Endothelial cell of coronary artery (primary cell): ENCODE results near the gene CYP17A1. TPM values are rescaled to one million over a fixed set of nuclear protein-coding genes. Genes with fewer than 3 reads are reported as not detected.

Source experiments
- total RNA-seq: library from RNA; depleted of rRNA; stranded (reverse); fragments of >200 nt; gene quantifications from 2 replicates; pipeline ENCODE4 v1.2.3, GENCODE V29; 2014

CYP17A1 gene
- total RNA-seq: not detected in 2 replicates

GRCh38 chr10:102837230-102837721, at the start of gene CYP17A1:
Gene CYP17A1 (minus strand): TSS chr10:102837413. CDS start chr10:102837361, 52 bp downstream.

DNA sequence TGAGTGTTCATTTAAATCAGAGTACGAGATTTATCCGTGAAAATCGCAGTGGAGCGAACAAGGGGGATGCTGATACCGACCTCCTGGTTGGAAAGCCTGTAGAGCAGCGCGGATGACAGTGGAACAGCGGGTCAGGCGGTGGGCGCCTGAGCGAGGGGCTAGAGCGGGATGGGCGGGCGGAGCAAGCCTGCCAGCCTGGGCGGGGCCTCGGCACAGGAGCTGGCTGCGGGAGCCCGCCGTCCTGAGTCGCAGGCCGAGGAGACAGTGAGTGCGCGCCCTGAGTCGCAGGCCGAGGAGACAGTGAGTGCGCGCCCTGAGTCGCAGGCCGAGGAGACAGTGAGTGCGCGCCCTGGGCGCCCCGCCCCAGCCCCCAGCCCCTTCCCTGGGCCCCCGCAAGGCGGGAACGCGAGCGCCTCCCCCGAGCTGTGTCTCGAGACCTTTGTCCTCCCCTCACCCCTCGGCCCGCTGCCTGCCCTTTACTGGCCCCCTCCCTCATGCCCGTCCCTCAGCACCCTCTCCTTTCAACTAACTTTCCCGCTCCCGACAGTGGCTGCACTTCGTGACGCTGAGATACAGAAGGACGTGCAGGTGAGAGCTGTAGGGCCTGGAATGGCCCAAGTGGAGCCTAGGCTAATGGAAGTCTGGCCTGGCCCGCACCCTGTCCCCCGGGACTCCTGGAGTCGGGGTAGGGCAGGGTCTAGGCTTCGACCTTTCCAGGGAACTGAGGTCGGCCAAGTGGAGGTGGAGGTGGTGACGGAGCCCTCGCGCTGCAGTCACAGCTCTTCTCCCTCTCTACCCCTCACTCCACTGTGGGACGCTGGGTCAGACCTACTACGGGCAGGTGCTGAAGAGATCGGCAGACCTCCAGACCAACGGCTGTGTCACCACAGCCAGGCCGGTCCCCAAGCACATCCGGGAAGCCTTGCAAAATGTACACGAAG, 32.3 kb upstream of the CYP17A1 start, which contains the start of gene AS3MT:
TSS of gene AS3MT (plus strand) at position 213 of the 941 bp plus-strand sequence. CDS start at position 336, 123 bp downstream.

Other genes starting within 250 kb of the CYP17A1 start
- 61.3 and 82.2 TPM in 2 replicates for gene TRIM8, start 192.9 kb downstream of the CYP17A1 start, total RNA-seq
- gene ARL3, start 123.0 kb downstream of the CYP17A1 start, total RNA-seq: 6.1 and 6.6 TPM in 2 replicates
- gene SFXN2, start 122.8 kb downstream of the CYP17A1 start, total RNA-seq: 2.7 and 6.4 TPM in 2 replicates
- 39.2 and 43.9 TPM in 2 replicates for gene WBP1L, start 93.5 kb downstream of the CYP17A1 start, total RNA-seq
- 13.1 and 13.9 TPM in 2 replicates for gene BORCS7, start 16.8 kb upstream of the CYP17A1 start, total RNA-seq
- 0.09 and 1.5 TPM in 2 replicates for gene AS3MT, start 32.1 kb upstream of the CYP17A1 start, total RNA-seq
- 2.9 and 3.9 TPM in 2 replicates for gene CNNM2, start 80.9 kb upstream of the CYP17A1 start, total RNA-seq